SK-N-MC (cell line): ENCODE results near the gene IL21.

Experiments used
- DNase-seq: peaks from one replicate; pipeline ENCODE4 v3.0.0-alpha.2; 2011; ENCODE audit warnings: low read depth, low spot score
- H3K27ac ChIP-seq: fragments of 200-600 bp; sonication (generic); 2 replicates; pipeline ENCODE4 v1.5.1; 2016; ENCODE audit warnings: mixed run types
- H3K36me3 ChIP-seq: fragments of 200-600 bp; sonication (generic); 2 replicates; pipeline ENCODE4 v1.6.1; 2017; ENCODE audit warnings: antibody characterized with exemption, low read length, mixed read lengths; ENCODE audit not compliant: insufficient read depth
- H3K4me3 ChIP-seq: fragments of 200-600 bp; sonication (generic); 2 replicates; pipeline ENCODE4 v1.5.1; 2016
- H3K9ac ChIP-seq: fragments of 200-600 bp; sonication (generic); 2 replicates; pipeline ENCODE4 v1.8.0; 2017; ENCODE audit warnings: mixed run types, mixed read lengths; ENCODE audit not compliant: insufficient read length
- H3K9me3 ChIP-seq: fragments of 200-600 bp; sonication (generic); 2 replicates; pipeline ENCODE4 v1.6.1; 2017; ENCODE audit warnings: low read depth, mild to moderate bottlenecking, antibody characterized with exemption, low read length, moderate library complexity, mixed read lengths
- EZH2 ChIP-seq: fragments of 200-600 bp; sonication (generic); IDR thresholded peaks from one replicate; pipeline ENCODE4 v1.6.1; 2017; ENCODE audit warnings: antibody characterized with exemption
- FOXP2 ChIP-seq: optimal IDR thresholded peaks from 2 replicates; pipeline ENCODE3; 2011; ENCODE audit warnings: mild to moderate bottlenecking, moderate library complexity; ENCODE audit not compliant: insufficient read depth; ENCODE audit errors: extremely low read length, control extremely low read depth
- POLR2AphosphoS5 ChIP-seq: IDR thresholded peaks from 2 replicates; pipeline ENCODE4 v1.6.1; 2012; ENCODE audit warnings: mild to moderate bottlenecking, low read depth, low read length, borderline replicate concordance

Gene IL21

DNA sequence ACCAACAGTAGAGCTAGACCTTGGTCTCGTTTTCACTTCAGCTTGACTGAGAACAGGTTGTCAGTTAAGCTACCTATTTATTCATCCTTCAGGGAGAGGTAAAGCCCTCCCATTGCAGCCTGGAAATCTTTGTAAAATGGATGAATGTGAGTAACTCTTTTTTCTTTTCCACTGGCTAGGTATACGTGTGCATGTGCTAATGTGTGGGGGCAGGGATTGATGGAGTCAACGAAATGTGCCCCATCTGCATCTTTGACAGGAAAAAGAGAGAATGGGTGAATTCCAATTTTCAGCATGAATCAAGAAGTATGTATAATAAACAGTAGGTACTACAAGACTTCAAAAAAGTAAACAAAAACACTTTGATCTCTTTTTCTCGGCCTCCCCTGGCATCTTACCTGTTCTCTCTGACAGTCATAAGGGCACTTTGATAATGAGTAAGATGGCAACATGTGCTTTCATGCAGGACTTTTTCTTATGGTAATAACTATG lies at the start of gene IL21:
Gene IL21 (minus strand): TSS at position 51 of the 492 bp plus-strand sequence. CDS start 55 bp downstream, outside the sequence.
- Histone ChIP-seq H3K36me3 (no peaks in the 10 kb centered on the region), H3K9ac (no peak within 1 kb of the TSS), H3K9me3 (no peaks in the 10 kb centered on the region), H3K4me3 (no peak within 1 kb of the TSS), H3K27ac (no peak within 1 kb of the TSS)
- no peak for TF ChIP-seq FOXP2
- no peak for TF ChIP-seq POLR2AphosphoS5
- TF ChIP-seq EZH2, result no peak
- no peak for DNase-seq

GRCh38 chr4:122669911-122670738 lies 49.3 kb upstream of the IL21 start:
- H3K27ac ChIP-seq, result no peak overlapping the region
- TF ChIP-seq FOXP2 (no peak), POLR2AphosphoS5 (no peak), EZH2 (no peak)

DNA sequence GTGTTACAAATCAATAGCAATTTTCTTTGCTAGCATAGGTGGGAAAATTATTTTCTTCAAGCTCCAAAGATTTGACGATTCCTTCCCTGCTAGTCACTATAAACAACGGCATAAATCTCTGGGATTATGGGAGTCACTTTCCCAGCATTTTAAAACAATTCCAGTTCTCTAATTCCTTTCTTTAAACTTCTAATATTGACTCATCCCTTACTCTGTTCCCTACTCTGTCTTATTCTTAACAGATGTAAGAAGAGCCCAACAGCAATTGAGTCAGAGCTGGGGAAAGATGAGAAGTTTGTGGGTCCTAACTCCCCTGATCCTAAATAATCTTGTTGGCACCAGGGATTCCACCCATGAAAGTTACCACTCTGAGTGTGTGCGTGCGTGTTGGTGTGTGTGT lies 47.4 kb upstream of the IL21 start:
- H3K36me3 ChIP-seq, result no peaks in the 10 kb centered on the region
- H3K4me3 ChIP-seq, result no peak overlapping the region
- H3K9me3 ChIP-seq, result no peaks in the 10 kb centered on the region
- DNase-seq, result no peak
- no peak for TF ChIP-seq POLR2AphosphoS5
- TF ChIP-seq EZH2, result no peak
- TF ChIP-seq FOXP2, result no peak
- no peak overlapping the region for H3K27ac ChIP-seq
- H3K9ac ChIP-seq, result no peak overlapping the region

More at GRCh38 chr4:122669911-122670738, 49.3 kb upstream of the IL21 start:
- DNase-seq, result no peak
- Histone ChIP-seq H3K4me3 (no peak overlapping the region), H3K36me3 (no peaks in the 10 kb centered on the region), H3K9me3 (no peaks in the 10 kb centered on the region), H3K9ac (no peak overlapping the region)

DNA sequence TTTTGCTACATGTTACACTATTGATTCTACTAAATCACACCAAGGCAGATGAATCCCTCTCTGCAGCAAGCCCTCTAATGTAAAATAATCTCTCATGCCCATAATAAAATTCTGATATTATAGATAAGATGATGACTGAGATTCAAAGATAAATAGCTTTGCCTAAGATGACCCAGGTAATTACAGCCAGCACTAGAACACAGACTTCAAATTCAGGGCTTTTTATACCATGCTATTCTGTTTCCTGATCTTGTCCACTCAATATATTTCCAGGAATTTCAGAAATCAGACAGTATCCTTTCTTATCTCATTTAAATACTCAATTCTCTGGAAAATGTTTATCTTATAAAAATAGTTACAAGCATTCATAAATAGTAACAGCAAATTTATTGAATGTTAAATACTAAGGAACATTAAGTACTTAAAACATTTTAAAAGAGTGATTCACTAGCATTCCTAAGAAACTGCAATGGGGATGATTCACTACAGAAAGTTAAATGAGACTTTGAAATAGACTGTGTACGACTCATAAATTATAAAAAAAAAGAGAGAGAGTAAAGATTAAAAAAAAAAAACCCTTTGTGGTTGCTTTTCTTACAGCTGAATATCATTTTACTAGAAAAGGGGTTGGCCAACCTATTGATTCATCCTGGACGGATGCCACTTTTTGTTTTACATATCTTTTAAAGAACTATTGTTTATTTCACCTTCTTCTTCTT lies 45.8 kb upstream of the IL21 start:
- H3K4me3 ChIP-seq, result no peak overlapping the region
- H3K9ac ChIP-seq, result no peak overlapping the region
- no peak for DNase-seq
- H3K27ac ChIP-seq, result no peak overlapping the region
- no peak for TF ChIP-seq POLR2AphosphoS5
- TF ChIP-seq EZH2, result no peak
- TF ChIP-seq FOXP2, result no peak
- no peaks in the 10 kb centered on the region for H3K9me3 ChIP-seq
- H3K36me3 ChIP-seq, result no peaks in the 10 kb centered on the region

- Histone ChIP-seq H3K9ac (no peak overlapping the region), H3K9me3 (no peaks in the 10 kb centered on the region), H3K27ac (no peak overlapping the region), H3K4me3 (no peak overlapping the region), H3K36me3 (no peaks in the 10 kb centered on the region)
- DNase-seq, result no peak
- TF ChIP-seq EZH2, result no peak
- TF ChIP-seq FOXP2, result no peak
- TF ChIP-seq POLR2AphosphoS5, result no peak
Observed at GRCh38 chr4:122665161-122665929, 44.5 kb upstream of the IL21 start.

DNA sequence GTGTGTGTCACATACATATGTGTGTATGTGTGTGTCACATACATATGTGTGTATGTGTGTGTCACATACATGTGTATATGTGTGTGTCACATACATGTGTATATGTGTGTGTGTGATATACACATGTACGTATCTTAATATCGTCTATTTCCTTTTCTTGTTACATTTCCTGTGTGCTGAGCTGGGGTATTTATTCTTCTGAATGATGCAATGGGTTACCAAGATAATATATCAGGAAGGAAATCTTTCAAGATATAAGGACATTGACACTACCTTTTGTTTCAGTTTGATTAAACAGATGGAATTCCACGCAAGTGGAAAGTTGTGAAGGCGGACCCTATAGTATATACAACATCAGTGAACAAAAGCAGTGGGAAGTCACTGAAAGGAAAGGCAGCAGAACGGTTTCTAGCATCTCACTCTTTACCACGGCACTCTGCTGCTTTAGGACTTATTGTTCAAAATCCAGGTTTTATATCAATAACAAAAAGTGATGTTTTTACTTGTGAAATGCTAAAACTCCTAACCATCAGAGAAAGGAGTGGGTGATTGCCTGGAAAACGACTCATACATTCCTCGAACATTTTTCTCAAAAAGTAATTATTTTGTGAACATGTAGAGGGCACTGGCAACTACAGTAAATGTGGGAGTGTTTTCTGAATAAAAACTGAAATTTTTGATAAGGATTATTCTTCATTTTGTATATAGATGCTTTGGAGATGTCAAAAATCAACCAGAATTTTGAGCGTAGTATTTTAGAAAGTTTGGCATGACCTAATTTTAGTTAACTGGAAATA lies 43.1 kb upstream of the IL21 start:
- Histone ChIP-seq H3K36me3 (no peaks in the 10 kb centered on the region), H3K27ac (no peak overlapping the region), H3K9me3 (no peaks in the 10 kb centered on the region), H3K4me3 (no peak overlapping the region), H3K9ac (no peak overlapping the region)
- TF ChIP-seq EZH2, result no peak
- no peak for TF ChIP-seq POLR2AphosphoS5
- no peak for TF ChIP-seq FOXP2
- DNase-seq, result no peak

DNA sequence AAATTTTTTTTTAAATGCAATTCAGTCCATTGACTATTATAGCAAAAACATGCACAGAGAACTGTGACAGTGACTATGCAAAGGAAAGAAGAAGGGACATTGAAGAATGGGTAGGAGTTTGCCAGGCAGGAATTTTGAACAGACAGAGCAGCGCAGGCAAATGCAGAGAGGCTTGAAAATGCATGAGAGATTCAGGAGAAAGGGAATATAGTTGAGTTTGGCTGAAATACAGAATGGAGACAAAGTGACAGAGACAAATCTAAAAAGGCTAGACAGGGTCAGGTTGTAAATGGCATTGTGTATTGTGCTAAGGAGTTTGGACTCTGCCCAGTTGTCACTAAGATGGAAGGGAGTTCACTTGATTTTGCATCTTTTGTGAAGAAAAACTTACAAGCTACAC lies 42.4 kb upstream of the IL21 start:
- Histone ChIP-seq H3K9ac (no peak overlapping the region), H3K36me3 (no peaks in the 10 kb centered on the region), H3K4me3 (no peak overlapping the region), H3K9me3 (no peaks in the 10 kb centered on the region), H3K27ac (no peak overlapping the region)
- DNase-seq, result no peak
- TF ChIP-seq POLR2AphosphoS5, result no peak
- no peak for TF ChIP-seq FOXP2
- TF ChIP-seq EZH2, result no peak

DNA sequence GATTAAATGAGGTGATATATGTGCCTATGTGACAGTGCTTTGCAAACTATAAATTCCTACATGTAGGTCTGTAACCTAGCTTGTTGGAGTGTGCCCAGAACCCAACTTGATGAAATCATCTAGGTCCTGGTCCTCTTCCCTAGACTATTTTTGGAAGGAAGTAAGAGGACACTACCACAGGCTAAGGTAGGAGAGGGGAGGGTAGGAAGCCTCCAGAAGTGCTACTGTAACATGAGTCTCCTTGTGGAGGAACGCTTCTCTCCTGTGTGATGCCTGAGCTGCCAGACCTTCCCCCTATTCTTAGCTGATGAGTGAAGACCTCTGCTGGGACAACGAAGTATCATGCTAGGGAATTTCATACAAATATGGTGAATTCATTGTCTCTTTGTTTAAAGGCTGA lies 41.8 kb upstream of the IL21 start:
- H3K9ac ChIP-seq, result no peak overlapping the region
- H3K27ac ChIP-seq, result no peak overlapping the region
- TF ChIP-seq POLR2AphosphoS5 (no peak), EZH2 (no peak), FOXP2 (no peak)
- H3K9me3 ChIP-seq, result no peaks in the 10 kb centered on the region
- no peak overlapping the region for H3K4me3 ChIP-seq
- no peak for DNase-seq
- H3K36me3 ChIP-seq, result no peaks in the 10 kb centered on the region
